Caco-2 (cell line): ENCODE measurements around the gene ELL2. TPM values are rescaled to one million over a fixed set of nuclear protein-coding genes. Genes with fewer than 3 reads are reported as not detected.

ENCODE experiments used
- BruUV-seq: library from RNA; stranded (reverse); fragments of 400-500 nt; replicated peaks from 2 replicates; lab custom pipeline; 2021; lab: Mats Ljungman, UMichigan
- CTCF ChIA-PET: fragments of 300-600 bp; sonication (Branson Sonifier 250); formaldehyde crosslinking; loops from one replicate; lab custom pipeline; 2022; ENCODE audit warnings: antibody characterized with exemption; lab: Charles Lee
- POLR2A ChIA-PET: fragments of 300-600 bp; sonication (Branson Sonifier 250); formaldehyde crosslinking; loops from one replicate; lab custom pipeline; 2022; ENCODE audit warnings: antibody characterized with exemption; lab: Charles Lee
- DNase-seq, 2 experiments: peaks; one replicate each; pipeline versions ENCODE4 v3.0.0 to v3.0.0-alpha.2; 2020 to 2022
- H3K27me3 ChIP-seq: replicated peaks from 2 replicates; pipeline ENCODE4 v1.6.0; 2011; ENCODE audit warnings: low read length; ENCODE audit not compliant: control insufficient read depth, insufficient read depth
- H3K36me3 ChIP-seq: 2 replicates; pipeline ENCODE4 v1.5.1; 2011; ENCODE audit warnings: low read length; ENCODE audit not compliant: control insufficient read depth, insufficient read depth
- H3K4me1 ChIP-seq: fragments of 250-450 bp; sonication (Bioruptor Pico); 2 replicates; pipeline ENCODE4 v1.5.1; 2020; ENCODE audit warnings: mild to moderate bottlenecking
- H3K4me3 ChIP-seq: 2 replicates; pipeline ENCODE4 v1.5.1; 2011; ENCODE audit warnings: low read depth, mild to moderate bottlenecking, control low read depth, low read length
- H3K9me3 ChIP-seq: fragments of 250-450 bp; sonication (Bioruptor Pico); 2 replicates; pipeline ENCODE4 v1.5.1; 2020; ENCODE audit warnings: mild to moderate bottlenecking, moderate library complexity
- H3K27ac Mint-ChIP-seq: one replicate; pipeline ENCODE4 v1.8.0; 2022; ENCODE audit warnings: mixed read lengths; ENCODE audit not compliant: unreplicated experiment
- H3K27me3 Mint-ChIP-seq: one replicate; pipeline ENCODE4 v1.8.0; 2022; ENCODE audit warnings: mixed read lengths; ENCODE audit not compliant: insufficient read depth, unreplicated experiment
- H3K36me3 Mint-ChIP-seq: one replicate; pipeline ENCODE4 v1.8.0; 2022; ENCODE audit warnings: mild to moderate bottlenecking, mixed read lengths; ENCODE audit not compliant: insufficient read depth, unreplicated experiment
- H3K4me1 Mint-ChIP-seq: one replicate; pipeline ENCODE4 v1.8.0; 2022; ENCODE audit warnings: low read depth, mixed read lengths; ENCODE audit not compliant: unreplicated experiment
- H3K4me3 Mint-ChIP-seq: one replicate; pipeline ENCODE4 v1.8.0; 2022; ENCODE audit warnings: mild to moderate bottlenecking, moderate library complexity, mixed read lengths; ENCODE audit not compliant: unreplicated experiment
- H3K9me3 Mint-ChIP-seq: one replicate; pipeline ENCODE4 v1.8.0; 2022; ENCODE audit warnings: mixed read lengths; ENCODE audit not compliant: unreplicated experiment
- intact Hi-C: fragments of 100-400 bp; cut with micrococcal nuclease; formaldehyde crosslinking; loops from one replicate; pipeline ENCODE4 v1.10.0; 2022; ENCODE audit not compliant: unreplicated experiment
- total RNA-seq: library from RNA; stranded (reverse); gene quantifications from 2 replicates; pipeline ENCODE4 v1.2.3, GENCODE V29; 2022
- TF ChIP-seq, protein P1 (sequence below), 2 experiments: fragments of 200-600 bp in 1 of 2; IDR thresholded peaks; 1 replicate in 1 of 2; 2 replicates in 1 of 2; pipeline versions ENCODE4 v1.5.1 to v1.8.0; 2011 to 2022; ENCODE audit warnings: antibody characterized with exemption in 1 of 2, control low read depth in 1 of 2, inconsistent platforms in 1 of 2, low read depth in 1 of 2, low read length in 1 of 2, mild to moderate bottlenecking in 1 of 2, moderate library complexity in 1 of 2; ENCODE audit not compliant: insufficient read depth in 1 of 2, severe bottlenecking in 1 of 2, unreplicated experiment in 1 of 2

The ELL2 gene
- total RNA-seq, 1 experiment from 2014 or later, result 81.0 TPM

DNA sequence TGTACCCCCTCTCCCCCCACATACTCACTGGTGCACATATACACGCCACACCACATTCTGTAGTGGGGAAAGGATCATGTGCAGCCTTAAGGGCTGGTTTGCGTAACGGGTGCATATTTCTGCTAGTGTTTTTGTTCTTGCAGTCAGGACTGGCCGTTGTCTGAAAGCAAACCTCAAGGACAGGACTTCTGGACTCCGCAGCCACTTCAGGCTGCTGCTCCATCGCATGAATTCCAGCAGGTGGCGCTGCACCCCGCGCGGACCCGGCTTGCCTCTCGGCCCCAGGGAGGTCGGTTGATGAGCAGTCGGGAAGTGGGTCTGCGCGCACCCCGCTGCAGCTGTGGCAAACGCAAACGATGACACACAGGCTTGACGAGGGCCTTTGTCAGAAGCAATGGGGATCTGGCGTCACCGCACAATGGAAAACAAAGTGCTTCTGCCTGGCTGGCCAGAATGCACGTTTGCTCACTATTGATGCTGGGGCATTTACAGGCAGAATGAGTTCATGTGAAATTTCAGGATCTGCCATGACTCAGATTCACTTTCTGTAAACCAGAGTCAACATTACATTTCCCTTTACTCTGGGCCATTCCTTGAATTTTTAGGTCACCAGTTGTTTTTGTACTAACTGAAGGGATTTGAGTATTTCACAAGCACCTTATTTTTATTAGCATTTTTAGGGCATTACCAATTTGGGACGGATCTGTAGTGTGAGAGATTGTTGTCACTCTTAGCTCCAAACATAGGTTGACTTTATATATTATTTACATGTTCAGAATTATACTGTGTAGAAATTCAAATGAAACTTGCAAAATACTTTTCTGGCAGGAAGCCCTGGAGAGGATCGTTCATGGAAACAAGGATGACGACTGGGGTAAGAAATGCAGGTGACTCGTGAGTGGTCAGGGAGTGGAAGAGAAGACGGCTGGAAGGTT is 102.7 kb downstream of the ELL2 start:
- Mint-ChIP-seq H3K9me3 (no peaks in the 10 kb centered on the region), H3K27me3 (no peaks in the 10 kb centered on the region), H3K27ac (peak overlapping the region; percentile 32), H3K4me3 (peak overlapping the region; percentile 73), H3K36me3 (peaks cover 11% of the 10 kb centered on the region), H3K4me1 (peaks cover 53% of the 10 kb centered on the region)
- Histone ChIP-seq H3K4me1 (peaks cover 45% of the 10 kb centered on the region), H3K36me3 (no peaks in the 10 kb centered on the region), H3K4me3 (no peak overlapping the region), H3K9me3 (no peaks in the 10 kb centered on the region), H3K27me3 (no peaks in the 10 kb centered on the region)
- ChIA-PET POLR2A (no interaction called here), CTCF (interaction anchor here (1.0 kb wide), 1 partner anchor 34 kb away, joined by 3 read pairs; no protein-coding TSS in a partner anchor)
- intact Hi-C loops, result loop anchor here (1.0 to 5.0 kb wide), 7 partner anchors 34 to 742 kb away; partner anchors contain the start of gene ELL2
- BruUV-seq, result no TSS peak
- TF ChIP-seq, protein P1, sequence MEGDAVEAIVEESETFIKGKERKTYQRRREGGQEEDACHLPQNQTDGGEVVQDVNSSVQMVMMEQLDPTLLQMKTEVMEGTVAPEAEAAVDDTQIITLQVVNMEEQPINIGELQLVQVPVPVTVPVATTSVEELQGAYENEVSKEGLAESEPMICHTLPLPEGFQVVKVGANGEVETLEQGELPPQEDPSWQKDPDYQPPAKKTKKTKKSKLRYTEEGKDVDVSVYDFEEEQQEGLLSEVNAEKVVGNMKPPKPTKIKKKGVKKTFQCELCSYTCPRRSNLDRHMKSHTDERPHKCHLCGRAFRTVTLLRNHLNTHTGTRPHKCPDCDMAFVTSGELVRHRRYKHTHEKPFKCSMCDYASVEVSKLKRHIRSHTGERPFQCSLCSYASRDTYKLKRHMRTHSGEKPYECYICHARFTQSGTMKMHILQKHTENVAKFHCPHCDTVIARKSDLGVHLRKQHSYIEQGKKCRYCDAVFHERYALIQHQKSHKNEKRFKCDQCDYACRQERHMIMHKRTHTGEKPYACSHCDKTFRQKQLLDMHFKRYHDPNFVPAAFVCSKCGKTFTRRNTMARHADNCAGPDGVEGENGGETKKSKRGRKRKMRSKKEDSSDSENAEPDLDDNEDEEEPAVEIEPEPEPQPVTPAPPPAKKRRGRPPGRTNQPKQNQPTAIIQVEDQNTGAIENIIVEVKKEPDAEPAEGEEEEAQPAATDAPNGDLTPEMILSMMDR (IDR thresholded peaks at IDR 0.05; ENCODE audit: insufficient read depth in 1 of 2, low read depth in 1 of 2, low read length in 1 of 2, severe bottlenecking in 1 of 2, unreplicated experiment in 1 of 2), result peak; percentile 92 to 98
- DNase-seq, result peak; percentile 90 to 94

DNA sequence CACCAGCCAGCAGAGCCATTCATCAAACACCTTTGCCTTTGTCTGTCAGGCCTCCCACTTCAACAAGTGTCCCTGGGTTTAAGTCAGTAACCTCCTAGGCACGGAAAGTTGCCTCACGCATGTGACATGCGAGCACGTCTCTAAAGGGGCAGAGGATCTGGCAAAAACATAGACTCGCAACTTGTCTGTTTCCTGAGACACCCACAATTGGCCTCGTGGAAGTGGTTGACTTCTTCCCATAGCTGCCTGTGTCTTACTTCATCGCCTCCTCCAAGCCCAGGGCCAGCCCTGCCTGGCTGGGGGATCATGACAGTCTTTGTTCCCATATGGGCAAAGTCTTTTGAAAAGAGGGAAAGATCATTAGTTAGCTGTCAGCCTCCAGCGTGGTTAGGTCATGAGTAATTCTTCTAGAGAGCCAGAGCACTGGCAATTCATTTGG is 103.6 kb downstream of the ELL2 start:
- H3K27ac Mint-ChIP-seq, result no peak overlapping the region
- TF ChIP-seq, protein P1 (IDR thresholded peaks at IDR 0.05; ENCODE audit: insufficient read depth in 1 of 2, low read depth in 1 of 2, low read length in 1 of 2, severe bottlenecking in 1 of 2, unreplicated experiment in 1 of 2), result no peak
- intact Hi-C loops, result loop anchor here (1.0 to 5.0 kb wide), 6 partner anchors 35 to 743 kb away; partner anchors contain the start of gene ELL2
- no peaks in the 10 kb centered on the region for H3K27me3 Mint-ChIP-seq
- no peaks in the 10 kb centered on the region for H3K36me3 ChIP-seq
- no peak for DNase-seq
- H3K4me1 Mint-ChIP-seq, result peaks cover 49% of the 10 kb centered on the region
- CTCF ChIA-PET, result interaction anchor here (1.4 to 1.8 kb wide), 2 partner anchors 30 to 479 kb away, joined by 4 read pairs; no protein-coding TSS in a partner anchor
- no TSS peak for BruUV-seq
- no peaks in the 10 kb centered on the region for H3K9me3 Mint-ChIP-seq
- POLR2A ChIA-PET, result no interaction called here
- peaks cover 14% of the 10 kb centered on the region for H3K36me3 Mint-ChIP-seq
- peak overlapping the region; percentile 73 for H3K4me3 Mint-ChIP-seq
- H3K4me3 ChIP-seq, result no peak overlapping the region
- no peaks in the 10 kb centered on the region for H3K9me3 ChIP-seq
- H3K4me1 ChIP-seq, result peaks cover 36% of the 10 kb centered on the region
- no peaks in the 10 kb centered on the region for H3K27me3 ChIP-seq

GRCh38 chr5:95857185-95857945 is 104.3 kb downstream of the ELL2 start:
- DNase-seq, result peak; percentile 45 to 62
- Mint-ChIP-seq H3K27ac (peak overlapping the region; percentile 74), H3K36me3 (peaks cover 11% of the 10 kb centered on the region)

More at GRCh38 chr5:95857185-95857945, 104.3 kb downstream of the ELL2 start:
- Histone ChIP-seq H3K4me1 (peaks cover 29% of the 10 kb centered on the region), H3K27me3 (no peaks in the 10 kb centered on the region), H3K36me3 (no peaks in the 10 kb centered on the region), H3K9me3 (no peaks in the 10 kb centered on the region), H3K4me3 (no peak overlapping the region)
- ChIA-PET CTCF (interaction anchor here (0.8 to 1.8 kb wide), 5 partner anchors 8 to 480 kb away, joined by 3 to 5 read pairs (median 4); no protein-coding TSS in a partner anchor), POLR2A (no interaction called here)
- TF ChIP-seq, protein P1 (IDR thresholded peaks at IDR 0.05; ENCODE audit: insufficient read depth in 1 of 2, low read depth in 1 of 2, low read length in 1 of 2, severe bottlenecking in 1 of 2, unreplicated experiment in 1 of 2), result no peak
- Mint-ChIP-seq H3K27me3 (no peaks in the 10 kb centered on the region), H3K4me1 (peaks cover 43% of the 10 kb centered on the region), H3K9me3 (no peaks in the 10 kb centered on the region), H3K4me3 (no peak overlapping the region)
- BruUV-seq, result no TSS peak
- intact Hi-C loops, result loop anchor here (5.0 kb wide), 2 partner anchors 330 to 390 kb away; no protein-coding TSS in a partner anchor
